CD4-positive, alpha-beta T cell treated with Interleukin-4 for 1 hour (primary cell): Measurements from ENCODE around the gene FRG1.
"Not testable (repeated sequence)": the region's sequence is repeated elsewhere in the genome, so short reads cannot be mapped to it uniquely, and the experiment has no call there.

Source experiments
- DNase-seq, 2 donors: peaks; one replicate each; pipeline ENCODE4 v3.0.0-alpha.2; 2020 to 2022

FRG1 gene

DNA sequence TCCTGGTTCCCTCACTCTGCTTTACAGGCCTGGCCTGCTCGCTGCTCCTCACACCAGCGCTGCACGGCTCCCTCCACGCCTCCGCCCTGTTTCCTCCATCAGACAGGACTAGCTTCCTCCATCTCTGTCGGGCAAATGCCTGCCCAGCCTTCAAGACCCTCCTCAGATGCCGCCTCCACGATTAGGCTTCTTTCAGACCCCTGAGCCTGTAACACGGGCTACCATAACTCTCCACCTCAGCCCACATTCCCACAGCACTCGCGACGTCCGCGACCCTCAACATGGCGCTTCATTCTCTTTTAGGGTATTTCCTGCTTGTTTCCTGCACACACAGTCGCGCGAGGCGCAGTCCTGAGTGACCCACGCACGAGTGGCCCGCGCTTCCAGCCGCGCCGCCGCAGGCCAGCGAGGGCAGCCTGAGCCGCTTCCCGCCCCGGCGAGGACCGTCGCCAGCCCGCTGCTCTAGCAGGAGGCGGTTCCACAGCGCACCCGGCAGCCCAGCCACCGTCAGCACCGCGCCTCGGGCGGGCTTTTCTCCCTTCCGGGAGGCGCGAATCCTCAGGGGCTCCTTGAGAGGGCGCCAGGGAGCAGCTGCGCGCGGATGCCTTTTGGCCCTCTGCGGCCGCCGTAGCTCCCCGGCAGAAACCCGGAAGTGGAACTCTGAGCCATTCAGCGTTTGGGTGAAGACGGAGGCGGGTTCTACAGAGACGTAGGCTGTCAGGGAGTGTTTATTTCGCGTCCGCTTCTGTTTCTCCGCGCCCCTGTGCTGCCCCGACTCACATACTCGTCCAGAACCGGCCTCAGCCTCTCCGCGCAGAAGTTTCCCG, at the start of gene FRG1:
TSS of gene FRG1 (plus strand) at position 695 of the 827 bp plus-strand sequence. CDS start 138 bp downstream, outside the sequence.
- peak; percentile 96 to 97 for DNase-seq

DNA sequence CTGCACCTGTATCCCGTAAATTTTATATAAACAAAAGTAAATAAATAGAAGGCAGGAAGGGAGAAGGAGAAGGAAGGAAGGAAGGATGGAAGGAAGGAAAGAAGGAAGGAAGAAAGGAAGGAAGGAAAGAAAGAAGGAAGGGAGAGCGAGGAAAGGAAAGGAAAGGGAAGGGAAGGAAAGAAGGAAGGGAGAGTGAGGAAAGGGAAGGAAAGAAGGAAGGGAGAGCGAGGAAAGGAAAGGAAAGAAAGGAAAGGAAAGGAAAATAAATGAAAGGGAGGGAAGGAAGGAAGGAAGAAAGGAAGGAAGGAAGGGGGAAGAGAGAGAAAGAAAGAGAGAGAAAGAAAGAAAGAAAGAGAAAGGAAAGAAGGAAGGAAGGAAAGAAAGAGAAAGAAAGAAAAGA, 43.0 kb upstream of the FRG1 start:
- no peak for DNase-seq

DNA sequence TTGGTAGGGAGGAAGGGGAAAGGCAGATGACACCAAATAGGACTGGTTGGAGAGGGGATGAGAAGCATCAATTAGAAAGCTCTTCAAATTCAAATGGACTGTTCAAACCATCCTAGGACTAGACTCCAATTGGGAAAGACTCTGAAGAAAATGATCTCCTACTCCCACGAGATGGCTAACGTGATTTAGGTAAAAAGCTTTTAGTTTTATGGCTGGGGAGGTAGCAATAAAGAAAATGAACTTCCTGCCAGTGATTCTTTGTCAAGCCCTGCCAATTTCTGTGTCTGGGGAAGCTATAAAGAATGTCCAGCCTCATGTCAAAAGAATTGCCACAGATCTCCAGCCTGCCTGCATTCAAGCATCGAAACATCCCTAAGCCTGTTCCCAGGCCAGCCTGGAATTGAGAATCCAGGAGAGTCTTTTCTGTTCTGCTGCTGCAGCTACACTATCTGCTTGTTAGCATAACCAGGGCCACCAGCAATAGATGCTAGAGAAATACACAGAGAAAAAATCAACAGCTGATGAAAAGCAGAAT, 41.1 kb upstream of the FRG1 start:
- not testable (repeated sequence) for DNase-seq

DNA sequence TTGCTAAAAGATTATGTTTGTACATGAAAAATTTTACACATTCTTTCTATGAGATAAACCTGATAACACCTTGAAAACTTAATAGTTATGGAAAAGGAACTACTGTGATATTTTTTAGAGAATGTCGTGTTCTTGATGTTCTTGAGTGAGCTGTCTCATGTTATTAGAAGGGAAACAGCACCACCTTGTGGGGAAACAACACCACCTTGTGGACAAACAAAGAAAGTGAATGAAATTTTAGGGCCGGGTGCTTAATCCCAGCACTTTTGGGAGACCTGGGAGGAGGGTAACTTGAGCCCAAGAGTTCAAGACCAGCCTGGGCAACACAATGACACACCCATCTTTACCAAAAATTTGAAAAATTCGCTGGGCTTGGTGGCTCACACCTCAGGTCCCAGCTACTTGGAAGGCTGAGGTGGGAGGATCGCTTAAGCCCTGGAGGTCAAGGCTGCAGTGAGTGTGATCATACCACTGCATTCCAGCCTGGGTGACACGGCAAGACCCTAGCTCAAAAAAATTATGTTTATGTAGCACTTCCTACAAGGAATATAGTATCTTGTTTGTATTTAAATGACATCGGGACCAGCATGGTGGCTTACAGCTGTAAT, 36.1 kb upstream of the FRG1 start:
- peak; percentile 33 to 61 for DNase-seq

DNA sequence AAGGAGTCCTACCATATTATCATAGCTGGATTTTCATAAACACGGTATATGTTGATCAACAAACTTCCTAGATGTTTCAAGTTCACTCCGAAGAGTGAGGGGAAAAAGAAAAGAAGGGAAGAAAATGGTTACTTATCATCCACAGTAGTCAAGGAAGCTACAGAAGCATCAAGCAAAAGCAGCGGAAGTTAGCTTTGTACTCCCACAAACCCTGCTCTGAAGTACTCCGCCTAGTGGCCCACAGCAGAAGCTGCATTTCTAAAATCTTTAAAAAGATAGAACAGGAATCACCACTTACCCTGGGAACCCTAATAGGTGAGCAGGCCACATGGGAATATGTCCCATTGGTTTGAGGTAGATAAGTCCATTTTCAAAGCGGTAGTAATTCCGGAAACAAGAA, 28.5 kb upstream of the FRG1 start:
- DNase-seq = peak in 1 of 2 donors; percentile 11

DNA sequence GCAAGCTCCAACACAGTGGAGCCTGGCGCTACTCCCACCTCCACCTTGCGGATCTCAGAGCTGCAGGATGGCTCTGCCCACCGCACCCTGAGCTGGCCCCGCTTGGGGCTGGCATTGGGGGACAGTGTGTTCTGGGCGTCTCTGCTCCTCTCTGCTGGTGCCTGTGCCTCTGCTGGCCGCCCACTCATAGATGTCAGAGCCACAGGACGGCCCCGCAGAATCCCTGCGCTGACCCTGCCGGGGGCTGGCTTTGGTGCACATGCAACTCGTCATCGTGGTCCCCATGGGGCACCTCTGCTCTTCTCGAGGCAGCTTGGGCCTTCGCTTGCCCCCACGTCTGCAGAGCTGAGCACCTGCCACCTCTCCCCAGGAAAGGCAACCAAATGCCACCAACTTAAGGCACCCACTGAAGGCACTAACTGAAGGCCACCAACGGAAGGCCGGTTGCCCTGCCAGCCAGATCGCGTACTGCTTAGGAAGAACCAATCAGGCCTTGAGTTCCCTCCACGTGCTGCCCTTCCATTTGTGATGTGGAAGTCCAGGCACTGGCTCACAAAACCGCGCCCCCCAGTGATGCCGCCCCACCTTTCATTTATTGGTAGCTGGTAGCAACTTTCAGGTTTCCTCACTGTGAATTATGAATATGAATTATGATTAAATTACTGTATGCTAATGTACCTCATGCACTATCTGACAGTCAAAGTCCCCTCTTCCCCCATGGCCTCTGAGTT, 23.3 kb upstream of the FRG1 start:
- DNase-seq = no peak

DNA sequence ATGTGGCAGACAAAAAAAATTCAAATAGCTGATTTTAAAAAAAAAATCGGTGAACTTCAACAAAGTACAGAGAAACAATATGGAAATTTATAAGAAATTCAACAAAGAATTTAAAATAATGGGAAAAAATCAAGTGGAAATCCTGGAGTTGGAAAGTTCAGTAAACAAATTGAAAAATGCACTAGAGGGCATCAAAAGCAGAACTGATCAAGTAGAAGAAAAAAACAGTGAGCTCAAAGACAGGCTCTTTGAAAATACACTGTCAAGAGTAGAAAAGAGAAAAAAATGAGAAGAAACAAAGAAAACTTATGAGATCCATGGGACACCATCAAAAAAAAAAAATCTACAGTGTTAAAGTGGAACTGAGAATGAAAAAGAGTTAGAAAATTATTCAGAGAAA, 19.6 kb upstream of the FRG1 start:
- no peak for DNase-seq

DNA sequence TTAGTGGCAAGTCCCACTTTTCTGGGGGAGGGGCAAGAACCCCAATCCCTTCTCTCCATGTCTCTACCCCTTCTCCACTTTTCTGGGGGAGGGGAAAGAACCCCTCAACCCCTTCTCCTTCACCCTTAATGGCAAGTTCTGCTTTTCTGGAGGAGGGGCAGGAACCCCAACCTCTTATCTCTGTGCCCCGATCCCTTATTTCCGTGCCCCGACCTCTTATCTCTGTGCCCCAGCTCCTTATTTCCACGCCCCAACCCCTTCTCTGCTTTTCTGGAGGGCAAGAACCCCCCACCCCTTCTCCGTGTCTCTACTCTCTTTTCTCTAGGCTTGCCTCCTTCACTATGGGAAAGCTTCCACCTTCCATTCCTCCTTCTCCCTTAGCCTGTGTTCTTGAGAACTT, 13.9 kb upstream of the FRG1 start:
- not testable (repeated sequence) for DNase-seq

DNA sequence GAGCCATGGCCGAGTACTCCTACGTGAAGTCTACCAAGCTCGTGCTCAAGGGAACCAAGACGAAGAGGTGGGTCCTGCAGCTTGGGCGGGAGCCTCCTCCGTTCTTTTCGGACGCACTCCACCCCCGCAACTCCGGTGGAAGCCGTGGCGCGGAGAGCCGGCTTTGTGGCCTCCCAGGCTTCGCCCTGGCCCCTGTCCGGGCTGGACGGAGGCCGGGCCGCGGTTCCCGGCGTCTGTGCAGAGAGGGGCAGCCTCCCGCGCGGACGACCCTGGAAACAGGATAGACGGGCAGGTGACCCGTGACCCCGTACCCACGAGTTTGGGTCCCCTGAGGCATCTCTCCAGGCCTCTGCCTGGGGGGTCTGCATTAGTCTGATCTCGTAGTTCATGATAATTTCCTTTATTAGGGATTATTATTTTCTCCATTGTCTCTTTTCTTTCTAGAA, 356 bp downstream of the FRG1 start:
- no peak for DNase-seq

DNA sequence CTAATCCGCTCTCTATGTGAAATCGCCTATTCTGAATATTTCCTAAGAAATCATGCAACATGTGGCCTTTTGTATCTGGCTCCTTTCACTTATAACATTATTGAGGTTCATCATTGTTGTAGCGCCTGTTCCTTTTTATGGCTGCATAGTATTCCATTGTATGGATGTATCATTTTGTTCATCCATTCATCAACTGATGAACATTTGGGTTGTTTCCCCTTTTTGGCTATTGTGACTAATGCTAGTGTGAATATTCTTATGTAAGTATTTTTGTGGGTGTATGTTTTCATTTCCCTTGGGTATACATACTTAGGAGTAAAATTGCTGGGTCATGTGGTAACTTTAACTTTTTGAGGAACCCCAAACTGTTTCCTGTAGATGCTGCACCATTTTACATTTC, 1.7 kb downstream of the FRG1 start:
- DNase-seq = not testable (repeated sequence)

DNA sequence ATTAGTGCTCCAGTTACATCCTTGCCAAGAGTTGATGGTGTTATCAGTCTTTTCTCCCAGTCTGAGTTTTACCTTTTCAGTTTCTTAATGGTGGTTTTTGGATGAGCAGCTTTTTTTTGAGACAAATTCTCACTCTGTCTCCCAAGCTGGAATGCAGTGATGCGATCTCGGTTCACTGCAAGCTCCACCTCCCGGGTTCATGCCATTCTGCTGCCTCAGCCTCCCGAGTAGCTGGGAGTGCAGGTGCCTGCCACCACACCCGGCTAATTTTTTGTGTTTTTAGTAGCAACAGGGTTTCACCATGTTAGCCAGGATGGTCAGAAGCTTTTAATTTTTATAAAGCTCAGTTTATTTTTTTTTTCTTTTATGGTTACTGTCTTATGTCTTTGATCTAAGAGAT, 3.4 kb downstream of the FRG1 start:
- DNase-seq = not testable (repeated sequence)

DNA sequence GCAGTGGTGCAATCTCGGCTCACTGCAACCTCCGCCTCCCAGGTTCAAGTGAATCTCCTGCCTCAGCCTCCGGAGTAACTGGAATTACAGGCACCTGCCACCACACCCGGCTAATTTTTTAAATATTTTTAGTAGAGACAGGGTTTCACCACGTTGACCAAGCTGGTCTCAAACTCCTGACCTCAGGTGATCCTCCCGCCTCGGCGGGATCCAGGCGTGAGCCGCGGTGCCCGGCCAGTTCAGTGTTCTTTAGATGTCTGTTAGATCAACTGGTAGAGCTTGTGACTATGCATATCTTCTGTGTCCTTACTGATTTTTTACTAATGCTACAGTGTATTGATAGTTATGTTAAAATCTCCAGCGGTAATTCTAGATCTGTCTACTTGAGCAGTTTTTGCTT, 6.2 kb downstream of the FRG1 start:
- not testable (repeated sequence) for DNase-seq

DNA sequence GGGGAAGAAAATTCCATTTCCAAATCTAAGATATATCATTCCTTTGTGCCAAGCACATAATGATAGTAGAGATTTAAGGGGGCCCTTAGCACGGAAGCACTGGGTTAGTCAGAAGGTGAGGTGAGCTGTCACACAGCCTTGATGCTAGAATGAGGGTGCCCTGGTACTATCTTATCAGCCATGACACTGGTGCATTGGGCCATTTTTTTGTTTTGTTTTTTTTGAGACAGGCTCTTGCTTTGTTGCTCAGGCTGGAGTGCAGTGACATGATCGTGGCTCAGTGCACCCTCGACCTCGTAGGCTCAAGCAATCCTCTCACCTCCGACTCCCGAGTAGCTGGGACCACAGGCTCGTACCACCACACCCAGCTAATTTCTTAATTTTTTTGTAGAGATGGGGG, 7.8 kb downstream of the FRG1 start:
- DNase-seq = not testable (repeated sequence)

DNA sequence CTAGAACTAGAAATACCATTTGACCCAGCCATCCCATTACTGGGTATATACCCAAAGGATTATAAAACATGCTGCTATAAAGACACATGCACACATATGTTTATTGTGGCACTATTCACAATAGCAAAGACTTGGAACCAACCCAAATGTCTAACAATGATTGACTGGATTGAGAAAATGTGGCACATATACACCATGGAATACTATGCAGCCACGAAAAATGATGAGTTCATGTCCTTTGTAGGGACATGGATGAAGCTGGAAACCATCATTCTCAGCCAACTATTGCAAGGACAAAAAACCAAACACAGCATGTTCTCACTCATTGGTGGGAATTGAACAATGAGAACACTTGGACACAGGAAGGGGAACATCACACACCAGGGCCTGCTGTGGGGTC, 28.6 kb downstream of the FRG1 start:
- DNase-seq = not testable (repeated sequence)

DNA sequence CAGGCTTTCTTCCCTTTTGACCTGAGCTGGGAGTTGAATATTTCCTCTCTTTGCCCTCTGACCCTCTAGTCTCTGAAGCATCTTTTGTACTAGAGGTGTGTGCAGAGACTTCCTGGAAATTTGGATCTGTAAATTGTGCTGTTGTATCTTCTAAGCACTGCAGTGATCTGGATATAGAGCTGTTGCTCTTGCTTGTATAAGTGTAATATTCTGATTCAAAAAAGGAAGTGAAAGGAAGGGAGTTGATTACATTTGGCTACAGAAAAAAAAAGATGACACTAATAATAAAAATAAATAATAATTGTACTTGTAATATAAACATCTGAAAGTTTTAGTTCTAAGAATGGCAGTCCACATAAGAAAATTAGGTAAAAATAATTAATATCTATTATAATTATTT, 33.0 kb downstream of the FRG1 start:
- DNase-seq = no peak

DNA sequence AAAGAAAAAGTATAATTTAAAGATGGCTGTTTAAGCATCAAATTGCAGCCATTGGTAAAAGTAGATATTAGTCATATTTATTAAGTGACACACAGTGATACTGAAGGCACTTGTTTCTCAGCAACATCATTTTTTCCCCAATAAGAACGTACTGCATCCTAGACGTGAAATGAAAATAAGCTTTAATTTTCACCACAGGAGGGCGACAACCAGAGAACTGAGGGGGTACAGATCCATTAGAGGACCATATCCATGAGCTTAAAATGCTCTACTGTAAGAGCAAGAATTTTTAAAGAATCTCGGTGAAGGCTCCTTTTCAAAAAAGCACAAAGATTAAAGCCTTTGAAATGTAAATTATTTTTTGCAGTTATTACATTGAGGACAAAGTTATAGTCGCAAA, 33.4 kb downstream of the FRG1 start:
- no peak for DNase-seq

DNA sequence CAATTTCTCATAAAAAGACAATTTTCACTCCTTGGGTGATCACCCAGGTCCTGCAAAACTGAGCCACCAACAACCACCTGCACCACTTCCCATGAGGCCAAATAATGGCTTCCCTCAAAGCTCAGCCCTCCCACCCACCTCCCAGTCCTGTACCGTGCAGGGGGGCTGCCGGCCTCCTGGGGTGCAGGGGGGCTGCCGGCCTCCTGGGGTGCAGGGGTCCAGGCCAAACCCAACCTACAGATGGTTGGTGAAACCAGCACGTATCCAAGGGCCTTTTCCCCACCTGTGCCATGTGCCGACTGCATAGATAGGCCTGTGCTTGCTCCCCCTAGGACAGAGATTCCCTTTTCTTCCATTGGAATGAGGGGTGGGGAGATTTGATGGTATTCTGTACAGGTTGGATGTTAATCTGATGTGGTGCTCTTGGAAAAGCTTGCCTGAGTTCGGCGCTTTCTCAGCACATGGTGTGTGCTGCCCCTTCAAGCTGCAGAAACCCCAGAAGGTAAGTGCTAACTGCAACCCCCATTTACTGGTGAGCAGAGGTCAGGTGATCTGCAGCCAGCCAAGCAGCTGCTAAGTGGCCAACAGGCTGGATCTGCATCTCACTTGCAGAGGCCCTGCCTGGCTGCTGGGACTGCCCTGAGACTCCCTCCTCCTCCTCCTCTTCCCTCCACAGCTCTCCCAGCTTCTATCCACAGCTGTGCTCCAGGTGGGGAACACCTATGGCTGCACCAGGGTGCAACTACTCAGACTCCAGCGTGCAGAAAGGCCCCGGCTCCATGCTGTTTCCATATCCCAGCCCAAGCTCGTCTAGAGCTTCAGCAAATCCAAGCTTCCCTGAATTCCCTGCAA, 38.8 kb downstream of the FRG1 start:
- no peak for DNase-seq

DNA sequence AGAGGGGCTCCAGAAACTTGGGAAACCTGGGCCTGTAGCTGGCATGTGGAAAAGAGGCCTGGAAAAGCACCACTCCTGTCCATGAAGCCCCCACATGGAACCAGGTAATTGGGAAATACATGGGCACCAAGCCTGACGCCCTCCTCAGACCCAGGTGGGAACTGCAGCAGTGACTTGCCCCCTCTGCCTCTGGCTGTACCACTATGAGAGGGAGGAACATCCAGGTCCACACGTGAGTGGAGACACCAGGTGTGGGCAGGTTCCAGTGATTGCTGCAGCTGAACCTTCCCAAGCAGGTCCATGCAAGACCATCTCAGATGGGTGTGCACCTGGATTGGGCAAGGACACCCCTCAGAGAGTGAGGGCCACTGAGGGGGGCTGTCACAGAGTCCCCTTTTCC, 39.6 kb downstream of the FRG1 start:
- not testable (repeated sequence) for DNase-seq

DNA sequence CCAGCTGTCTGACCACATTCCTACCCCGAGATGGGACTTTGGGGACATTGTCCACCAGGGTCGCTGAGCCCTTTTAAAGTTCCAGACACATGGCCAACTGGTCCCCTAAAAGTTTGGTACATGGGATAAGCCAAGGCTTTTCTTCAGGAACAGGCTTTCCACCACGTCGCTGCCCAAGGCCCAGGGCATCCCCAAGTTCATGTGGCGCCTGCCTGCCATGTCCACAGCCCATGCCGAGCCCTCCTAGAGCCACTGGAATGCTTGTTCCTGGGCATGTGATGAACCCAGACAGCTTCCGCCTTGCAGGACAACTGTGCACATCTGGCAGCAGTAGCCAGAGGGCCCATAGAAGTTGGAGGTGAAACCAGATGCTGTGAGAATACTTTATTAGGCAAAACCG, 41.3 kb downstream of the FRG1 start:
- DNase-seq = no peak

DNA sequence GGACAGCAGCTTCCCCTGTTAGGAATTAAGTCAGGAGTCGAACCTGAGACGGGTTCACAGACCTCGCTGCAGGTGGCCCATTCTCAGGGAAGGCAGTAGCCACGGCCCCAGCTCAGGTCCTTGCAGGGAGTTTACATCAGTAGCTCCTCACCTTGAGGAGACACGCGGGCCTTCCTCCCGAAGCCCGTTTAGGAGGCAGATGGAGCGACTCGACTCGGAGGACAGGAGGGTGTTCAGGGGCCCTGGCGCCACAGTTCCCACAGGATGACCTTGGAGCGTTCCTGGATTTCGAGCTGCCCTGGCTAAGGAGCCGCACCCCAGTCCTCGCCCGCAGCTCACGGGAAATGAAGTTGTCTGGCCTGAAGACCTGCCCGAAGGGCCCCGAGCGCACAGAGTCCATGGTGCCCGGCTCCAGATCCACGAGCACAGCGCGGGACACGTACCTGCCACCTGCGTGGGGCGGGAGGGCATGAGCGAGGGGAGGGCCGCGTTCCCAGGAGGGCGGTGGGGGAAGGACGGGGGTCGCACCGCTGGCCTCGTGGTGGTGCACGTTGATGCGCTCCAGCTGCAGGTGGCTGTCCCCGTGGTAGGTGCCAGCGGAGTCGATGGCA, 43.3 kb downstream of the FRG1 start:
- DNase-seq = not testable (repeated sequence)

DNA sequence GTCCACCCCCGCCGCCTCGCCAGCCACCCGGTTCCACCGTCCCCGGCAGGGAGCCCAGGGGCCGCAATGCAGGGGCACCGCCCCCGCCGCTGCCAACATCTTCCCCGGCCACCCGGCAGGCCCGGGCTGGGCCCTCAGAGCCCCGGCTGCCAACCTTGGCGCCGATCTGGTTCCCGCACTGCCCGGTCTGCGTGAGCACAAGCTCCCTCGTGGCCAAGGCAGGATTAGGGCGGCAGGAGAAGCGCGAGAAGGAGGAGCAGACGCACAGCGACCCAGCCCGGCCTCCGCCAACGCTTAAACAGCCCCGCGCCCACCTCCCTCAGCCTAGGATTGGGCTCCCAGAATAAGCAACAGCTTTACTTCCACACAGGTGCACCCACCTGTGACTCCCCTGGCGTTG, 44.0 kb downstream of the FRG1 start:
- DNase-seq = not testable (repeated sequence)

DNA sequence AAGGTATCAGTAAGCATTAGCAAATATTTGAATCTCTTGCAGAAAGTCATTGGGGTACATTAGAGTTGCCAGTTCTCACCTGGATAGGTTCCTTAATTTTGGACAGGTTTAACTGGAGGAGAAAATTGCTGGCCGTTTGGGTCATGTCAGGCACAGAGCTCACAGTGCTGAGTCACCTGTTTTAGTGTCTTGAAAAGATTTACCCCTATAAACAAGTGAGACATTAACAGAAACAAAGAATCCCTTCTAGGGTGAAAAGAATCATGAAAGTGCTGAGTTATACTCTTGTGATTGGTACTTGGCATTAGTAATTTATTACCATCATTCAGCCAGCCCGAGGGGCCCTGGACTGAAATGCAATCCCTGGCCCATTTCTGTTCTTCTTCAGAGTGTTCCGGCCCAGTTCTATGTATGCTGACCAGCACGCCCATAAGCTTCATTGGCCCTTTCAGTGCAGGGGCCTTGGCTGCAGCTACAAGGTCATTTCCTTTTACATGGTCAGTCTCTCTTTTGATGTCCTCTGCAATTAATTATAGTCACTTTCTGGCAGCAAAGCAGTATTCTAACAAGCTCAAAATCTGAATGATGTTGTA, 45.1 kb downstream of the FRG1 start:
- DNase-seq = not testable (repeated sequence)
